ENCODE measurements around the gene NLGN1.

The NLGN1 gene

DNA sequence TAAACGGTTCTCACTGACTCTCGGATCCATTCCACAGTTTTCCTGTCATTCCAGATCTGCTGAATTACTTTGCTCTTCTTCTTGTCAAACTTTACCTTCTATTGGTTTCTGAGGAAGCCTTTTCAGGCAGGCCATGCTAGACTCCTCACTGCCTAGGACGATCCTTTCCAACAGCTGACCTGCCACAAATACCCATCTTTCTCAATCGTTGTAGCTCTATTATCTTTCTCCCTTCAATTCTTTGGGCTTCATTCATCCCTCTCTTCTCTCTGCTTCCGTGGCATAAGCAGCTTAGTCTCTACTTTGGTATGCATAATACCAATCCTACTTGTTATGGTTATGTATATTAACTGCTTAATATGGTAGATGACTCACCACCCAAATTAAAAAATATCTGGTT, 421.8 kb downstream of the NLGN1 start (continued):
- TF ChIP-seq CREB5 (CRISPR knock-in tag; IDR thresholded peaks at IDR 0.05; ENCODE audit: low read depth) (no peak), RARB (CRISPR knock-in tag; IDR thresholded peaks at IDR 0.05) (no peak), ZNF8 (CRISPR knock-in tag; IDR thresholded peaks at IDR 0.05) (no peak), TCF4 (CRISPR knock-in tag; IDR thresholded peaks at IDR 0.05; ENCODE audit: borderline replicate concordance) (no peak)

DNA sequence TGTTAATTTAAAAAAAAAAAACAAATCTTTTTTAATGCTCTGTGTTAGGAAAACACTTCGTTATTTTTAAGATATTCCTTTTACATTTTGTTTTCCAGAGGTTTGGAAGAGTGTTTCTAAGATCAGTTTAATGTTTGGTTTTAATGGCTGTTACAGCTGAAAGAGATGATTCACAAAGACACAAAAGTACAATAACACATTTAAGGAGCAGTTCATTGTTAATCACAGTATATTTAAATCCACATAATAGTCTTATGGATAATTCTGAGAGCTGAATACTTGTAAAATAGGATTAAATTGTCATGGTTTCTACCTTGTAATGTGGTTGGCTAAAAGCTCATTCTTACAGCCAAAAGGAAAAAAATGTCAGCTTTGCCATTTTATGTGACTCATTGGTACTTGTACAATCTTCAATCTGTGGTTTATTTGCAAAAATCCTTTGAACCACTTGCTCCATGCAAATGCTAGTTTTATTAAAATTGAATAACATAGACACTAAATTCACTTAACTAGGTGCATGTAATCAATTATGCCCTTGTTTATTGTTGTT, 426.4 kb downstream of the NLGN1 start:
- ATAC-seq = no peak
- TF ChIP-seq SNAI2 (CRISPR knock-in tag; IDR thresholded peaks at IDR 0.05) (no peak), ZNF70 (CRISPR knock-in tag; IDR thresholded peaks at IDR 0.05) (no peak), ZFP30 (CRISPR knock-in tag; IDR thresholded peaks at IDR 0.05) (no peak), CSRNP3 (CRISPR knock-in tag; IDR thresholded peaks at IDR 0.05) (no peak), CREB5 (CRISPR knock-in tag; IDR thresholded peaks at IDR 0.05; ENCODE audit: low read depth) (no peak), ZFP3 (CRISPR knock-in tag; IDR thresholded peaks at IDR 0.05) (no peak), TOX (CRISPR knock-in tag; IDR thresholded peaks at IDR 0.05; ENCODE audit: borderline replicate concordance) (no peak), OSR1 (CRISPR knock-in tag; IDR thresholded peaks at IDR 0.05) (no peak), ARNTL (CRISPR knock-in tag; IDR thresholded peaks at IDR 0.05; ENCODE audit: borderline replicate concordance, low read depth) (no peak), CSDC2 (CRISPR knock-in tag; IDR thresholded peaks at IDR 0.05) (no peak)

DNA sequence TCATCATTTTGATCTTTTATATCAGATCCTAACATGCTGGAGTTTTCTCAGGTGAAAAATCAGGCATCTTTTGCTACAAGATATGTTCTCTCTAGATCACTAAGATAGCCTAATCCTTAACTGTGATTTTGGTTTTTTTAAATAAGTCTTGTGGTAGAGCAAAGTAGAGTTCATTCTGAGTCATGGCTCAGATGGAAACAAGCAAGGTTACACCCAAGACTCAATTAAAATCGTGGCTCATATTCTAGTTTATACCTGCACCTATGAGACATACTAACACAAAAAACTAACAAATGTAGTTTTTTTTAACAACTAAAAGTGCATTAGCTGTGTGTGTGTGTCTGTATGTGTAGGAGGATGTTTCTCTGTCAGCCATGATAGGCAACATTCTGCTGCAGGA, 428.2 kb downstream of the NLGN1 start:
- TF ChIP-seq ISL1 (CRISPR knock-in tag; IDR thresholded peaks at IDR 0.05) (no peak), CREB5 (CRISPR knock-in tag; IDR thresholded peaks at IDR 0.05; ENCODE audit: low read depth) (no peak), ZNF565 (CRISPR knock-in tag; conservative IDR thresholded peaks at IDR 0.05; ENCODE audit: low read depth) (no peak), RARB (CRISPR knock-in tag; IDR thresholded peaks at IDR 0.05) (no peak), ARNTL (CRISPR knock-in tag; IDR thresholded peaks at IDR 0.05; ENCODE audit: borderline replicate concordance, low read depth) (no peak), ZFP3 (CRISPR knock-in tag; IDR thresholded peaks at IDR 0.05) (no peak), BACH2 (CRISPR knock-in tag; IDR thresholded peaks at IDR 0.05; ENCODE audit: borderline replicate concordance) (no peak), ESRRG (CRISPR knock-in tag; IDR thresholded peaks at IDR 0.05) (no peak), ZNF8 (CRISPR knock-in tag; IDR thresholded peaks at IDR 0.05) (no peak), SNAI2 (CRISPR knock-in tag; IDR thresholded peaks at IDR 0.05) (no peak), CSRNP3 (CRISPR knock-in tag; IDR thresholded peaks at IDR 0.05) (no peak), ZNF70 (CRISPR knock-in tag; IDR thresholded peaks at IDR 0.05) (no peak), ZFP30 (CRISPR knock-in tag; IDR thresholded peaks at IDR 0.05) (no peak), CSDC2 (CRISPR knock-in tag; IDR thresholded peaks at IDR 0.05) (no peak), TCF4 (CRISPR knock-in tag; IDR thresholded peaks at IDR 0.05; ENCODE audit: borderline replicate concordance) (no peak), PPARA (CRISPR knock-in tag; IDR thresholded peaks at IDR 0.05; ENCODE audit: borderline replicate concordance) (no peak), GLIS3 (CRISPR knock-in tag; IDR thresholded peaks at IDR 0.05) (no peak), POU6F1 (CRISPR knock-in tag; IDR thresholded peaks at IDR 0.05; ENCODE audit: borderline replicate concordance, low read depth) (no peak)
- TF ChIP-seq, protein P1, sequence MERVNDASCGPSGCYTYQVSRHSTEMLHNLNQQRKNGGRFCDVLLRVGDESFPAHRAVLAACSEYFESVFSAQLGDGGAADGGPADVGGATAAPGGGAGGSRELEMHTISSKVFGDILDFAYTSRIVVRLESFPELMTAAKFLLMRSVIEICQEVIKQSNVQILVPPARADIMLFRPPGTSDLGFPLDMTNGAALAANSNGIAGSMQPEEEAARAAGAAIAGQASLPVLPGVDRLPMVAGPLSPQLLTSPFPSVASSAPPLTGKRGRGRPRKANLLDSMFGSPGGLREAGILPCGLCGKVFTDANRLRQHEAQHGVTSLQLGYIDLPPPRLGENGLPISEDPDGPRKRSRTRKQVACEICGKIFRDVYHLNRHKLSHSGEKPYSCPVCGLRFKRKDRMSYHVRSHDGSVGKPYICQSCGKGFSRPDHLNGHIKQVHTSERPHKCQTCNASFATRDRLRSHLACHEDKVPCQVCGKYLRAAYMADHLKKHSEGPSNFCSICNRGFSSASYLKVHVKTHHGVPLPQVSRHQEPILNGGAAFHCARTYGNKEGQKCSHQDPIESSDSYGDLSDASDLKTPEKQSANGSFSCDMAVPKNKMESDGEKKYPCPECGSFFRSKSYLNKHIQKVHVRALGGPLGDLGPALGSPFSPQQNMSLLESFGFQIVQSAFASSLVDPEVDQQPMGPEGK (CRISPR knock-in tag; IDR thresholded peaks at IDR 0.05; ENCODE audit: borderline replicate concordance) = no peak
- ATAC-seq = no peak

All from SK-N-SH treated with all-trans-retinoic acid at 6 μM for 48 hours (cell line).